ENCODE measurements around the gene IQCE.

IQCE gene

DNA sequence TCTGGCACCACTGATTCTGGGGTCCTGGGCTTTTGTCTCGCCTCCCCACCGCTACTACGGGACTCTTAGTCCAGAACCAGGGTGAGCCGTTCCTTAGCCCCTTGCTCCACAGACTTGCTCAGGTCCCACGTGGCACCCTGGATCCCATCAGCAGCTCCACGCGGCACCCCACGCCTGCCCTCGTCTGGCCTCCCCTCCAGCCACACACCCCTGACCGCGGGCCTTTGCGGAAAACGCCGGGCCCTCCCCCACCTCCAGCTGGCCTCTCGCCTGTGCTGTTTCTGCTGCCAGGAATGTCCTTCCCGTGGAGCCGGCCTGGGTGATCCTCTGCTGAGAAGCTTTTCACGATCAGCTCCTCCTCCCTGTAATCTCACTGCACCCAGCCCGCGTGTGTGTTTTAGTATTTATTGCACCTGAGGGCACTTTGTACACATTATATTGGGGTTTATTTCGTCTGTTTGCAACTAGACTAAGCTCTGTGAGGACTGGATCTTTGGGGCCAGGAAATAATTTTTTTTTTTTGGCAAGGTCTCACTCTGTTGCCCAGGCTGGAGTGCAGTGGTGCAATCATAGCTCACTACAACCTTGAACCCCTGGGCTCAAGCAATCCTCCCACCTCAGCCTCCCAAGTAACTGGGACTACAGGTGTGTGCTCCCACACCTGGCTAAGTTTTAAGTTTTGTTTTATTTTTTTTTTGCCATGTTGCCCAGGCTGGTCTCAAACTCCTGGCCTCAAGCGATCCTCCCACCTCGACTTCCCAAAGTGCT lies 62.5 kb downstream of the IQCE start:
- no peak for DNase-seq

DNA sequence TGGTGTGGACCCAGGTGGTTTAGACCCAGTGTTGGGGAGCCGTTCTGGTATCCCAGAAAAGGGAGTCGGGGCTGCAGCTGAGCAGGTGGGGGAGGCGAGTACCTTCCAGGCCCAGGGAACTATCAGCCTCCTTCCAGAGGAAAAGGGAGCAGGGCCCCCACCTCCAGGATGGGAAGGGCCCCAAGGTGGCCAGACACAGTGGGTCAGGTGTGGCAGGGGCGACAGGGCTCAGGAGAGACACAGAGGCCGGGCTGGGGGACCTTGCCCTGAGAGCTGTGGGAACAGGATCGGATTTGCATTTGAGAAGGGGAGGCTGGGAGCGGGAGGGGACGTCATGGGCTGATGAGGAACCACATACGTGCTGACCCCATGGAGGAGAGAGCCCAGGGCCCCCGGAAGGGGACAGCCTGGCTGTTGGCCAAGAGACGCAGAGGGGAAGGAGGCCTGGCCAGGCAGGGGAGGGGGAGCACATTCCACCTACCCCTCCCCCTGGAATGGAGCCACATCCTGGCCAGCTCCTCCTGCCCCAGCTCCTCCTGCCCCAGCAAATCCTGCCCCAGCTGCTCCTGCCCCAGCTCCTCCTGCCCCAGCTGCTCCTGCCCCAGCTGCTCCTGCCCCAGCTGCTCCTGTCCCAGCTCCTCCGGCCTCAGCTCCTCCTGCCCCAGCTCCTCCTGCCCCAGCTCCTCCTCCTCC lies 63.3 kb downstream of the IQCE start:
- no peak for DNase-seq

DNA sequence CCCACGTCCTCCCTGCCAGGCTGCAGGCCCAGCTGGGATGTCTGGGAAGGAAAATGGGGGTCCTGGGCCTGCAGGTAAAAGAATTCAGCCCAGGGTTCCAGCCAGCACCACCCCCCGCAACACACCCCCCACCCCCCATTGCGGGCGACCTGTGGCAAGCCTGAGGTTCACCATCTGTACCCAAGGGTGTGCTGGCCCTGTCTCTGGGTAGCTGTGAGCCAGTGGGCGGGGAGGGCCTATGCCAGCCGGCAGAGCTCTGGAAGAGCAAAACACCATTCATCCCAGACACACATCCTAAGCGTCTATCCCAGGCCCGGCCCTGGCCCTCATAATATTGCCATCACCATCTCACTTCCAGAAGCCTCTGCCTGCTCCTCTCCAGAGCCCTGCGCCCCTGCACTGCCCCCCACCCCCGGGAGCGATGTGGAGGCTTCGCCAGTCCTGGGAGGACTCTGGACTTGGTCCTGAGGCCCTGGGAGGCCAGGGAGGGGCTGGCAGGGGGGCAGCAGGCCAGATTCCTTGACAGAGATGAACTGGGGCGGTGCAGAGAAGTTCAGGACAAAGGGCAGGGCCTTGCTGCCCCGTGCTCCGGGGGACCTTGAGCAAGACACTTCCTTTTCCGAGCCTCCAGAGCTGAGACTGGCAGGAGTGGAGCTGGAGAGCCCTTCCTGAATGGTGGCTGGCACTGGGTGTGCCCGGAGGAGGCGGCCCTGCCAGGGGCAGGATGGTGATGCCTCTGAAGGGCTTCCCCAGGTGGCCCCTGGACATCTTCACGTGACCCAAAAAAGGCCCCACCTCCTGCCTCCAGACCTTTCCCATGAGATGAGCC lies 64.3 kb downstream of the IQCE start:
- no peak for DNase-seq

DNA sequence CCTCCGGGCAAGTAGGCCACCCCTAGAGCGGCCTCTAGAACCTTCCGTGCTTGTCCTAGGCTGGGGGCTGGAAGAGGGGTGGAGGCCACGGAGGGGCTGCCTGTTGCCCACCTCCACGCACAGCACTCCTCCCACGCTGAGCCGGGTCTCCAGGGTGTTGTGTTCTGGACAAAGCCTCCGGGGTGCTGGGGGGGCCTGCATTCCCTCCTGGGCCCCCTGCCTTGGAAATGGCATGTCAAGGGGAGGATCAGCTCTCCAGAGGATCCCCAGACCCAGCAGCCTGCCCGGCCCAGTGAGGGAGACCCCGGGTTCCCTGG lies 64.9 kb downstream of the IQCE start:
- no peak for DNase-seq

DNA sequence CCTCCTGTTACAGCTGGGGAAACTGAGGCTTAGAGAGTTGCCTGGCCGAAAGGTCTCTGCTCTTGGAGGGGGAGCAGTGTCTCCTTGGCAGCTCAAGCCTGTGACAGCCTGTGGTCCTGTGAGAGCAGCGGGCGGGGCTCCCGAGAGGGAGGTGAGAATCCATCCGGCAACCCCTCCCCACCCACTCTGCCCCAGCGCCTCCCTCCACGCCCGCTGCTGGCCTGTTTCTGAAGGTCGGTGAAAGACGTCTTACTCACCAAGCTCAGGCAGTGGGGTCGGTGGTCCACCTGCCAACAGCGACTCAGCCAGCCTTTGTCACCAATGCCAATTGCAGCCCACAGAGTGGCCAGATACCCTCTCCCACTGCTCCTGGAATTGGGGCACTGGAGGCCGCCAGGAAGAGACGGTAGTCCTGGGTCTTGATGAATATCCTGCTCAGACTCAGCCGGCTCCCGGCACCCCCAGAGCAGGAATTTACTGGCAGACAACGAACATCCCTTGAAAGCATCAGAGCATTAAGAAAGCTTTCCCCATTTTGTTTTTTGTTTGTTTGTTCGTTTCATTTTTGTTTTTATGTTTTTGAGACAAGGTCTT lies 65.6 kb downstream of the IQCE start:
- DNase-seq, result no peak

DNA sequence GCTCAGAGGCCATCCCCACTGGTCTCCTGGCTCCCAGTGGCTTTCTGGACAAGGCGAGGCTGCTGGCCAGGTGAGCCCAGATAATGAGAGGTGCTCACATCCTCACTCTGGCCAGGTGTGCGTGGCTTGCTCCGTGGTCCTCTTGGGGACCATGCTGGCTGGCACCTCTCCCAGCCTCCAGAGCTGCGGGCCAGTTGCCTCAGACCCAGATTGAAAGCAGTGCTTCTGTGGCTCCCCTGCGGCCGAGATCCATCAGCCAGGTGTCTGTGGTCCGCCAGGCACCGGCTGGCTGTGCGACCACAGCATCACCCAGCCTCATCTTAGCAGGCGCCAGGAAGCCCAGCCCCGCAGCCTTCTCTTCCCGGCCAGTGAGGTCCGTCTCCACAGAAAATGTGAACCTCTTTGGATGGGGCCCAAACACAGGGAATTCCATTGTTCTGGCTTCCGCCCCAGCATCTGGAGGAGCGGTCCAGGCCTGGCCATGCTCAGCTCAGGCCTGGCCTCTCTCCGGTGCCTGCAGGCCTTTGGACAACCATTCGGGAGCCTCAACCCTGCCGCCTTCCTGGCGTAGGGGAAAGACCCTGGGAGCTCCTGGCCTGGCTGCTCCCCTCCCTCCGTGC lies 67.8 kb downstream of the IQCE start:
- no peak for DNase-seq

DNA sequence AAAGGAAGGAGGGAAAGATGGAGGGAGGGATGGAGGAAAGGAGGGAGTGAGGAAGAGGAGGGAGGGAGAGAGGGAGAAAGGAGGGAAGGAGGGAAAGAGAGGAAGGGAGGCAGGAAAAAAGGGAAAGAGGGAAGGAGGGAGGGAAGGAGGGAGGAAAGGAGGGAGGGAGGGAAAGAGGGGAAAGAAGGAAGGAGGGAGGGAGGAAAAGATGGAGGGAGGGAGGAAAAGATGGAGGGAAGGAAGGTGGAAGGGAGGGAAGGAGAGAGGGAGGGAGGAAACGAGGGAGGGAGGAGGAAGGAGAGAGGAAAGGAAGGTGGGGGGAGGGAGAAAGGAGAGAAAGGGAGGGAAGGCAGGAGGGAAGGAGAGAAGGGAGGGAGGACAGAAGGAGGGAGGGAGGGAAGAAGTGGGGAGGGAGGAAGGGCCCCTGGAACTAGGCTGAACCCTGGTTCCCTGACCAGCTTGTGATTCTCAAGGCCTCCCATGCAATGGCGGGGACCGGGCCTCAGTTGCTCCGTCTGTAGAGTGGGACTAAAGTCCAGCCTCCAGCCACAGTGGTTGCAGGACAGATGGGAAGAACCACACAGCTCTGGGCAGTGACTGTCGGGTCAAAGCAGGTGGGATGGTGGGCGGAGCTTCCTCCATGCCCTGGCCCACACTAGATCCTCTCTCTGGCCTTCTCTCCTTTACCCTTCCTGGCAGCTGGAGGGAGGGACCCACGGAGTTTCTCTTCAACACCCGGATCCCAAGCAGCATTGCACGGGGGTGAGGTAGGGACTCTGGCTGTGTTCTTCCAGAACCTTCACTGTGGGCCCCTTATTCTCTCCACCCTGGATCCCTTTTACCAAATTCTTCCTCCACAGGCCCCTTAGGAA lies 68.7 kb downstream of the IQCE start:
- DNase-seq, result no peak

DNA sequence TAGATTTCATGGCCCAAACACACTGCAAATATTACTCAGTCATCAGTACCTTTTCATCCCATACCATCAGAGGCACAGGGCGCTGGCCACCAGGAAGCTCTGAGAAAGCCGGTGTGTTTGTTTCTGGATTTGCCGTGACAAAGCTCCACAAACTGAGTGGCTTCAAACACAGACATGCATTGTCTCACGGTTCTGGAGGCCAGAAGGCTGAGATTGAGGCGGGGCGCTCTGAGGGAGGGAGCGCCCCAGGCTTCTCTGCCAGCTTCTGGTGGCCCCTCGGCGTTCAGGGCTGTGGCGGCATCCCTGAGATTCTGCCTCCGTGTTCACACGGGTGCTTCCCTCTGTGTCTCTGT lies 69.3 kb downstream of the IQCE start:
- DNase-seq, result no peak

DNA sequence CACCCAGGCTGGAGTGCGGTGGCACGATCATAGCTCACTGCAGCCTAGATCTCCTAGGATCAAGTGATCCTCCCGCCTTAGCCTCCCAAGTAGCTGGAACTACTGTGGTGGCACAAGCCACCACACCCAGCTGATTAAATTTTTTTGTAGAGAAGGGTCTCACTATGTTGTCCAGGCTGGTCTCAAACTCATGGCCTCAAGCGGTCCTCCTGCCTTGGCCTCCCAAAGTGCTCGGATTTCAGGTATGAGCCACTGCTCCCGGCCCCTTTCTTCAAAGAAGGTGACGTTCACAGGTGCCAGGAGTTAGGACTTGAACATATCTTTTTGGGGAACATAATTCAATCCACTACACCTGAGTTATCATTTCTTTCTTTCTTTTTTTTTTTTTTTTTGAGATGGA lies 70.1 kb downstream of the IQCE start:
- no peak for DNase-seq

DNA sequence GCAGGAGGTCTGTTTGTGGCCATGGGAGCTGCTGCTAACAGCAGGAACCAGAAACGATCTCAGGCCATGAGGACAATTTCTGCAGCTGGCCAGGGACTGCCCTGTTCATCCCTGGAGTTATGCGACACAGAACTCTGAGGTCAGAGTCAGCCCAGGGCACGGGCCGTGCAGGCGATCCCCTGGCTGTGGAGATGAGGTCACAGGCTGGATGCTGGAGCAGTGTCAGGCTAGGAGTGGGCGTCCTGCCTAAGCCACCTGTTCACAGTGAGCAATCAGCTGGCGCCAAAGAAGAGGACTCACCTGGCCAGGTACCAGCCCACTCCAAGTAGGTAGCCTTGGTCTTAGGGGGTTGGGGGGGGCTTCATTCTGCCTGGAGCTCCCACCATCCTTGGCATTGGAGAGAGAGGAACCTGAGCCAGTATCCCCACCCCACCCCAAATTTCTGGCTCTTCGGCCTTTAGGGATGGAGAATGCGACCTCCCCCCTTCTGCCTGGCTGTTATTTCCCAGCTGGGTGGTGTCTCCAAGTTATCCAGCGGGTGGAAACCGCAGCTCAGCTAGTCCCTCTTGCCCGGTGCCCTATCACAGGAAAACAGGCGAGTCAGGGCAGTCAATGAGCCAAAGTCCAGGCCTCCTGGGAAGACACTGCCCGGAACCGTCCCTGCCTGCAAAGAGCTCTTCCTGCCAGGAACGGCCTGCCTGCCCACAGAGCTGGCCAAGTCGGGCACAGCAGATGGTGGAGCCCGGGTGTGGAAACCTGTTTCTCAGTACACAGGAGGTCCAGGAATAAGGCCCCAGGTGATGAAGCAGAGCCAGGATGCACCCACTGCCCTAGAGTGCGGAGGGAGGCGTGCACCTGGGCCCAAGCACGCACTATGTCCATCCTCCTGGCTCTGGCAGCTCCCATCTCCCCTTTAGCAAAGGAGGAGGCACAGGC lies 71.2 kb downstream of the IQCE start:
- DNase-seq, result no peak

DNA sequence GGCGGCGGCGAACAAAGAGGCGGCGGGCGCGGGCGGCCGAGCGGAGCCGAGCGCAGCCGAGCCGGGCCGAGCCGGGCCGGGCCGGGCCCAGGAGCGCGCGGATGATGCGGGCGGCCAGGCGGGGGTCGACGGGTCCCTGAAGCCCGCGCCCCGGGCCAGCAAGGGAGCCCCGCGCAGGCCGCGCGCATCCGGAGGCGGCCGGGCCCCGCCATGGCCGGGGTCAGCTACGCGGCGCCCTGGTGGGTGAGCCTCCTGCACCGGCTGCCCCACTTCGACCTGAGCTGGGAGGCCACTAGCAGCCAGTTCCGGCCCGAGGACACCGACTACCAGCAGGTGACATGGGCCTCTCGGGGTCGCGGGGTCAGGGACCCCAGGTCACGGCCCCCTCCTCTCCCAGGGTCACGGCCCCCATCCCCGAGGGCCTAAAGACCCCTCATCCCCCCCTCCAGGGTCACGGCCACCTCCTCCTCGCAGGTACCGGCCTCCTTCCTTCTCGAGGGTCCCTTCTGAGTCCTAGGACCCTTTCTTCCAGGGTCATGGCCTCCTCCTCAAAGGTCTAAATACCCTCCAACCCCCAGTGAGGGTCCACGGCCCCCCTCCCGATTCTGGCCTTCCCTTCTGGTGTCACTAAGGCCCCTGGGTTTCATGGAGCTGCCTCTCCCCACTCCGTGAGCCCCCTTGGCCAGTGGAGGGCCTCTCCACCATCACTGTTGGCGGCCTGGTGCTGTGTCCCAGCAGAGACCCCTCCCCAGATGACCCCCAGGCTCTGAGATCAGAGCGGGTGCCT lies 73.4 kb downstream of the IQCE start, which contains the start of gene TTYH3:
TSS of gene TTYH3 (plus strand) at position 41 of the 787 bp plus-strand sequence. CDS start at position 211, 170 bp downstream.
- no peak for DNase-seq

DNA sequence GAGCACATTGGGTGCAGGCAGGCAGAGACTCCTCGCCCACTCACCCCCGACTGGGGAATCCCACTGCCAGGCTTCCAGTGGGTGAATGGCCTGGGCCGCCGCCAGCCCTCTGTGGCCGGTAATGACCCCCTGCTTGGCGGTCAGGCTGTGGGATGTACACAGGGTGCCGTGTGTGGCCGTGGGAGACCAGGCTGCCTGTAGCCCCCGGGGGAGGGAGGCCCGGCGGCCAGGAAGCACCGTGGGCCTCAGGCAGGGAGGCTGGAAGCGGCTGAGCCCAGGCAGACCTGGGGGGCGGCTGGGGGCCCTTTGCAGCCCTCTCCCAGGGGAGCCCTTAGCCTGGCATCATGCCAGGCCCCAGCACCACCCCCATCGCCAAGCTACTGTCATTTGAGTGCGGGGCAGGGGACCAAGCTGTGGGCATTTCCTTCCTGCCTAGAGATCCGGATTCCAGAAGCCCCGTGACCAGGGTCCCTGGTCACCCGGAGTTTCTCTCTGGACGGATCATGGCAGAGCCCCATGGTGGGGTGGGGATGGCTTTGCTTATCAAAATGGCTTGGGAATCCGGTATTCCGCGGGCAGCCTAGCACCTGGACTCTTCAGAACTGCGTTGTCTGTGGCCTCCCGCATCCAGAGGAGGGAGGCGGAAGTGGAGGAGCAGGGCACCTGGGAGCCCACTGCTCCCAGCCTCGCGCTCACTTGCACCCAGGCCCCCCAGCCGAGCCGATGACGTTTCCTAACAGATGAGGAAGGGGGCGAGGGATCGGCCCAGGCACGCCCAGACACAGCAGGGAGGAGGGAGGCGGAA lies 74.2 kb downstream of the IQCE start:
- peak; percentile 65 for DNase-seq

DNA sequence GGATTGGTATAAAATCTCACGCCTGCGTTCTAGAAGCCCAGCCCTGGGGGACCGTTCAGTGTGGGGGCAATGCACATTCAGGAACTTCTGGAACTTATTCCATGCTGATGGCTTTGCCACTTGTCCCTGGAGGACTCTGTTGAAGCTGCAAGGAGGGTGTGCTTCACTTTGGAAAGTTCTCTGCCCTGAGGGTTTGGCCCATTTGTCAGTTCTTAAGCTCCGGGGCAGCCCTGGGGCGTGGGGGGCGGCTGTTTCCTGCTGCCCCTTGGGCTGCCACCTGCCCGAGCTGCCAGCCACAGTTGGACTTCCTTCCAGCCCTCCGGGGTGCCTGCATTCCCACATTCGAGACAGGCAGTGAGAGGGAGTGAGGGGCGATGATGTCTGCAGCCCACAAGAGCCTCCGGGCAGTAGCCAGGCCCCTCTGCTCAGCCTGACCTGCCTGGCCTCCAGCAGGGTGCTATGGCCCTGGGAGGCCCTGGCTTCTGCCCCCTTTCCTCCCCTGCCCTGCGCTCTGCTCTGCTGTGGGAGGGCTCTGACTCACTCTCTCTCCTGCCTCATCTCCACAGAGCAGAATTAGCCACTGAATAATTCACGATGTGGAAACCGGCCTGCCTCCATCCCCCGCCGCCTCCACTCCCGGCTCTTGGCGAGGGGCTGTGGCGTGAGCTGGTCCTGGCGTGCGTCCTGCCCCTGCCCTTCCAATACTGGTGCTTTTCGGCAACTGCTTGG lies 74.9 kb downstream of the IQCE start:
- no peak for DNase-seq

DNA sequence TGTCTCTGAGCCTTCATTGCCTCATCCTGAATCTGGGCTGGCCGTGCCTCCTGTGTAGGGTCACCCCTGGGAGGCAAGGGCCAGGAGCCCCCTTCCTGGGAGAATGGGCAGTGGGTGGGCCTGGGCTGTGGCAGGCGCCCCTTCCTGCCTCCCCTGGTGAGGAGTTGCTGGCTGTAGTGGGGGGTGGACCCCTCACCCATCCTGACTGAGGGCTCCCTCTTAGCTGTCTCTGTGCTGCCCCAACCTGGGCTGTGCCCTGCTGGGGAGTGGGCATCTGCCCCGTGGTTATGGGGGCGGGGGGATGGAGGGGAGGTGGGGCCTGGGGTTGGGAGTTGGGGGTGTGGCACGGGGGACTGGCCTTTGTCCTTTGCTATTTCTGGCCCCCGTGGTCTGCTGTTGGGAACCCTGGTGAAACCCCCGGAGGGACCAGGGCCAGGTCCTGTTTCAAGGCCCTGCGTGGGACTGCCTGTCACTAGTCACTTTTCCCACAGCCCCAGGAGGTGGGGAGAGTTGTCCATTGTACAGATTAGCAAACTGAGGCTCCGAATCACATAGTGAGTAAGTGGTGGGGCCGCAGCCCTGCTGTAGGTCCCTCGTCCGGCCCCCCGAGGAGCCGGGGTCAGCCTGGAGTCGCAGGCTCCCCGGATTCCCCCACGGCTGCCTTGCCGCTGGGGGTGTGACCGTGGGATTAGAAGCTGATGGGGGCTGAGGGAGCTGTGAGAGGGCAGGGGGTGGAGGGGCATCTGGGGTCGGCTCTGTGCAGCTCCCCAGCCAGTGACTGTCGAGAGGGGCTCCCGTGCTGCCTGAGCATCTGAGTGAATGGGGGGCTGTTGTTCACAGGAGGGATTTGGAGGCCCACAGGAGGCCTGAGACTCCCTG lies 75.7 kb downstream of the IQCE start:
- DNase-seq, result no peak

DNA sequence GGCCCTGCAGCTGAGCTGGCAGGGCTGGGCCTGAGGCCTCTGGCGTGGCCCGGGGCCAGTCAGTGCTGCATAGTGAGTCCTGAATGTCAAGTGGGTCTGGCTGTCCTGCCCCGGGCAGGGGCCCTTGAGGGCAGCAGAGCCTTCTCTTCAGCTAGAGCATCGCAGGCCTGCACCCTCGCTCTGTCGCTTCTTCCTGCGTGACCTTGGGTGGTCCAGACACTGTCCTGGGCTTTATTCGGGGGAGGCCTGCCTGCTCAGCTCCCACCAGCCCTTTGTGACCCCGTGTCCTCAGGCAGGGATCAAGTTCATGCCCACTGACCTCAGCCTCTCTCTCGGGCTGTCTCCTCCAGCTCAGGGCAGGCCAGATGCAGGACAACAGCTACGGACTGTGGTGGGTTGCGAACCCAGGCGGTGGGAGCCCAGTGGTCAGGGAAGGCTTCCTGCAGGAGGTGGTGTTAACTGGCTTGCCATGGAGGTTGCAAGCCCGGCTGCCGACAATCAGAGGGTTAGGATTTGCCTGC lies 76.4 kb downstream of the IQCE start:
- DNase-seq, result no peak

DNA sequence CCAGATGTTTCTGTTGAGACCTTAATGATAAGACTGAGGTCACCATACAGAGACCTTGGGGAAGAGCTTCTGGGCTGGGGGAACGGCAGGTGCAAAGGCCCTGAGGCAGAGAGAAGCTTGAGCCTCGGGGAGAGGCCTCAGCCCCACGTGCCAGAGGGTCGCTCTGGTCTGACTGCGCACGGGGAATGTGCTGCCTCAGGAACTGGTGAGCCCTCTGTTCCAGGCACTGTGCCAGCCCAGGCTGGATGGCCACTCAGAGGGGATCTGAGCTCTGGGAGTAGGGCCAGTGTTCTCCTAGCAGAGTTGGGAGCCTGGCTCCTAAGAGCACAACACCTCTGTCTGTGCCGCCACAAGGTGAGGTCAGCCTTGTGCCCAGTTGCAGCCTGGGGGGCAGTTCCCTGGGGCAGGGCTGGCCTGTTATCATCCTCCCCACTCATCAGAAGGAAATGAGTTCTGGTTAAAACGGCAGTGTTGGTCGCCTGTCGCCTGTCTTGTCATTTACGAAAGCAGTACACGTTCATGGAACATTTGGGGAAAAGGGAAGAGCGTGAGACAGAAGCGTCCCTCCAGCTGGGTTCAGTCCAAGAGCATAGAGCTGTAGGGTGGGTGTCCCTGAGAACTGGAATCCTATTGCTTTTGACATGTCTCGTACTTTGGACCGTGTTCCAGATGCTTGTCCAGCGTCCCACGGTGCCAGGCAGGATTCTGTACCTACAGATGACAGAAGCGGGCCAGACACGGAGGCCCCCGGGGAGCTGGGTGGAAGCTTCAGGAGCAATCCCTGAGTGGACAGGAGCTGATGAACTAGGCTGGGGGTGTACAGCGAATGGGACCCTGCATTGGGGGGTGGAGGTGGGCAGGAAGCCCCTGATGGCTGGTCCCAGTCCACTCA lies 77.3 kb downstream of the IQCE start:
- DNase-seq, result no peak

Data from 8988T (cell line).